Activated T-cell treated with anti-CD3 and anti-CD28 coated beads for 1 hour (primary cell): Measurements from ENCODE around the gene TGM5.

Experiments
- DNase-seq: peaks from one replicate; pipeline ENCODE4 v3.0.0-alpha.2; 2020; ENCODE audit warnings: low read depth

The TGM5 gene

DNA sequence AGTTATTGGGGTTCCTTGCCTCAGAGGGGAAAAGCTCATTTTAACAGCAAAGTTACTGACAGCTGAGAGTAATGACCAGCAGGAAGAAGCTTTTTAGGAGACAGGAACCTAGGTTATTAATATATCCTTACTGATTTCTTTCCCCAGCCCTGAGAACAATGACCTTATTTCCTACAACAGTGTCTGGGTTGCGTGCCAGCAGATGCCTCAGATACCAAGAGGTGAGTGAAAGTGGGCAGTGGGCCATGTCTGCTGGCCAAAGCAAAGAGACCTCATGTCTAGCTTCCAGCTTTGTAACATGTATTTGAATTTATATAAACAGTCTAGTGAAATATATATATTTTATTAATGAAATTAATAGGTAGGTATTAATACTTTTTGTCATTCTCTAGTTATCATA lies 76.5 kb downstream of the TGM5 start:
- DNase-seq: no peak

- no peak for DNase-seq
These were observed 77.4 kb downstream of the TGM5 start for GRCh38 chr15:43189296-43189695.

DNA sequence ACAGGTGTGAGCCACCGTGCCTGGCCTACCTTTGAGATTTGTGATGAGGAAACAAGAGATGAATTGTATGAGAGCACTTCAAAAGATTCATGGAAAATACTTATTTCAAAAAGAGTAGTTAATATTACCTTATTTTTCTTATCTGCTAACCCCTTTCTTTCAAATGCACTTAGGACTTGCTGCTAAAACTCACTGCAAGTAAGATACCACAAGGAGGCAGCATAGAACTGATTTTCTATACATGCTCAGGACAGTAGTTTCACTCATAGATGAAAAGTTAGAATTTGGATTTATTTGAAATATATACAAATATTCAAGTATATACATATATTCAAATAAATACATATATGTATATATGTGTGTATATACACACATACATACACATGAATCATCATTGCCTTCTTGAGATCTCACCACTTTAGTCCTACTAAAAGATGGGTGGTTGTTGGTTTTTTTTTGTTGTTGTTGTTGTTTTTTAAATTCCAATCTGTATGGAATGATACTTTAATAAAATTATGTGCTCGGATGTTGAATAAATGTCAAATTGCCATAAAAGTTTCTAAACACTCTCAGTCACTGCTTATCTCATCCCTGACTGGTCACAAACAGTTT lies 79.1 kb downstream of the TGM5 start:
- DNase-seq: no peak

DNA sequence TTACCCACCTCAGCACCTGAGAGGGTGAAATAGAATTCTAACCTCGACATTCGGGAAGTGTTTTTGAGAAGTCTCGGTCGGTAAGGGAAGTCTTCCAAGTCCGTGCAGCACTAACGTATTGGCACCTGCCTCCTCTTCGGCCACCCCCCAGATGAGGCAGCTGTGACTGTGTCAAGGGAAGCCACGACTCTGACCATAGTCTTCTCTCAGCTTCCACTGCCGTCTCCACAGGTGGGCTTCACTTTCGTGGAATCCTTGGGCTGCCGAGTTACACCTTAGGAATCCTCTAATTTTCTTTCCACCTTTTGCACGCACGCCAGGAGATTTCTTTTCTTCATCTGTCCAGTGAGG lies 80.8 kb downstream of the TGM5 start:
- DNase-seq: no peak

- DNase-seq: peak; percentile 74
These were observed 81.3 kb downstream of the TGM5 start, which contains the start of gene CCNDBP1 for GRCh38 chr15:43185157-43186002. Gene CCNDBP1 (plus strand): TSS chr15:43185403. CDS start chr15:43185499, 96 bp downstream.

GRCh38 chr15:43184407-43185124 lies 82.2 kb downstream of the TGM5 start:
- no peak for DNase-seq

DNA sequence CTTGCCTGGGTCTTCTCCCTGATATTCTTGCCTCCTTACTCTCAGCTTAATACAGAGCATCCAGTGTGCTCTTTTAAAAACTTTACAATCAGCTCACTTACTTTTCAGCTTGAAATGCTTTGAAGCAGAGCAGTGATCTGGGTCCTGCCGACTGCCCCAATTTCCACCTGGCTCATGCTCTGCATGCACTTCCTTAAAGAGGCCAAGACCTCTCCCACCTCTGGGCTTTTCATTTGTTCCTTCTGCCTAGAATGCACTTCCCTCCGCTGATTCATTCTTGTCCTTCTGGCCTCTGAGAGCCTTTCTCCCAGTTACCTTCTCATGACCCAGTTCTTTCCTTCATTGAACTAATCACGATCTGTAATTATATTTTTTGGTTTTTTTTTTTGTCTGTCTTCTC lies 83.5 kb downstream of the TGM5 start:
- no peak for DNase-seq
